ENCODE measurements around the gene SLCO4A1.

GRCh38 chr20:62624325-62624690 lies 18.0 kb upstream of the SLCO4A1 start:
- peak in 4 of 7 experiments; percentile 1 to 18 (median 12) for TF ChIP-seq CTCF (IDR thresholded peaks at IDR 0.05)
- no peak for TF ChIP-seq POLR2A (IDR thresholded peaks at IDR 0.05)
